ACHN (cell line): ENCODE data around the gene MIPEP.

ENCODE experiments used
- DNase-seq: peaks from one replicate; pipeline ENCODE4 v3.0.0-alpha.2; 2015
- in situ Hi-C: cut with HindIII; loops from 2 replicates; pipeline ENCODE4 v1.10.0; 2017; ENCODE audit warnings: low sequenced_read_pairs, low pct_ligation_motif_present, low pct_unique_long_range_greater_than_20kb

The MIPEP gene

DNA sequence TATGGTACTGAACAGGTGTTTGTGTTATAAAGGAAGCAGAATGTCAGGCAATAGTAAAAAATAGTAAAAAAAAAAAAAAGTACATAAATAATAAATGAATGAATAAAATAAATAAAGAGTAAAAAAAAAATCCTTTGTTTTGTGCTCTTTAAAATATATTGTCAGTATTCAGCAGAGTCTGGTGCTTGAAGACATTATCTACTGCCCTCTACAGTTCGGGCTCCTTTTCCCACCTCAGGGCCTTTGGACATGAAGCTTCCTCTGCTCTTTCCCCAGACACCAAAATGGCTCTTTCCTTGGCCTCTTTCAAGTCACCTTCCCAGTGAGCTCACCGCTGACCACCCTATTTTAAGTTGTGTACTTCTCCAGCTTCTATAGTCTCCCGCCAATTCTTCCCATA, 181.5 kb downstream of the MIPEP start:
- in situ Hi-C loops = no loop called here

GRCh38 chr13:23705583-23705982, 183.6 kb downstream of the MIPEP start:
- no peak for DNase-seq
- in situ Hi-C loops = no loop called here

More for the DNA sequence above, 181.5 kb downstream of the MIPEP start:
- peak; percentile 30 for DNase-seq

DNA sequence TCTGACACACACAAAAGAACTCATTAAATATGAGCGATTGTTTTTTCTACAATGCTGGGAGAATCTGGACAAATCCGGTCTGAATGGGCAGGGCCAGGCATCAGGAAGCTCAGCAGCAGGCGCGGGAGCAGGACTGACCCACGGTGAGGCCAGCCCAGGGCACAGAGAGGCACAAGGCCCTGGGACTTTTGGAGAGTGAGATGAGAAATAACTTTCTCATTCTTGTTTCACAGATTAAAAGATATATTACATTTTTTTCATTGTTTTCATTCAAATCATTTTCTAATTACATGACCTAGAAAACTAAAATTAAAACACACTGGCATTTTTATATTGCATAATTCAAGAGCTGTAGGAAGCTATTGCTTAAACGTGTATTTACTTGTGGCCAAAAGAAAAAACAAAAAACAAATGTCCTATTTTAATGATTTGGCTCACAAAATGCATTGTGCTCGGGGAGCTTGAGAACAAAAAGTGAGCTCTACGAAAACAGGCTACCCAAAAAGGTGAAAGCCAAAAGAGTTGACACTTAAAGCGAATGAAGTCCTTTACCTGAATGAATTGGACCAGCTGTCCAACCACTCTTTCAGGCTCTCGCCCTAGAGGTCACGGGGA, 185.8 kb downstream of the MIPEP start:
- no peak for DNase-seq
- in situ Hi-C loops = no loop called here

GRCh38 chr13:23701636-23702035, 187.6 kb downstream of the MIPEP start:
- in situ Hi-C loops = no loop called here
- no peak for DNase-seq

DNA sequence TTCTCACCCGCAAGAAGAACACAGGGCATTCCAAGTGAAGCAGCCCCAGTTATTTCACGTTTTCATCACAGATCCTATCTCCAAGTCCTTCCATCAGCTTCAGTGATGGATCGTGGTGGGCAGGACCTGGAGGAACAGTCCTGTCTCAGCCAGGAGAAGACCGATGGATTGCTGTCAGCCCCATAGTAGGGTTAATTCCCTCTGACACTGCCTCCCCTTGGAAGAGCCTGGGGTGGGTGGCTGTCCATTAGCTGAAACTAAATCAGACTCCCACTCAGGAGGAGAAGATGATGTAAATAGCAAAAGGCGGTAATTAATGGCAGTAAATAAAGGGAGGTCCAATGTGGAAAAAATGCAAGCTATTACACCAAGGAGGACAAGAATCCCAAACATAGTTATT, 188.0 kb downstream of the MIPEP start:
- in situ Hi-C loops = no loop called here
- no peak for DNase-seq

DNA sequence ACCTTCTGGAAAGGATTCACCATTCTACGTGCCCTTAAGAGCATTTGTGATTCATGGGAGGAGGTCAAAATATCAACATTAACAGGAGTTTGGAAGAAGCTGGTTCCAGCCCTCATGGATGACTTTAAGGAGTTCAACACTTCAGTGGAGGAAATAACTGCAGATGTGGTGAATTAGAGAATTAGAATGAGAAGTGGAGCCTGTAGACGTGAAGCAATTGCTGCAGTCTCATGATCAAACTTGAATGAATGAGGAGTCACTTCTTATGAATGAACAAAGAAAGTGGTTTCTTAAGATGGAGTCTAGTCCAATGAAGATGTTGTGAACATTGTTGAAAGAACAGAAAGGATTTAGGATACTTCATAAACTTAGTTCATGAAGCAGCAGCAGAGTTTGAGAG, 189.9 kb downstream of the MIPEP start:
- DNase-seq = no peak
- in situ Hi-C loops = no loop called here

- in situ Hi-C loops = no loop called here
These were observed 191.4 kb downstream of the MIPEP start for GRCh38 chr13:23697772-23698313.

DNA sequence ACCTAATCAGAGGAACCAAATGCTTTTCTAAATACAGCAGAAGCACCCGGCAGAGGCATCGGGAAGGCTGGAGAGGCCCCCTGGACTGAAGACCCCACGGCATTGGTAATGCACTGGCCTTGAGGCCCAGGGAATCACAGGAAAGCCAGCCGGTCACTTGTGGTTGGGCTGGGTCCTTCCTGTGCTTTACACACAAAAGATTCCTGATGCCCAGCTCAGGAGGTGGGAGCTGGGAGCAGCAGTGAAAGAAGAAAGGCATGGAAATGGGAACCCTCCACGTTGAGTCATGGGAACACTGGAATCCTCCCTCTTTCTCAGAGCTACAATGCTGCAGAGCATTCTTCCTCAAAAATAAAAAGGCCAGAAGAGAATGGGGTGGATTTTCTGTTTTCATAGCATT, 192.6 kb downstream of the MIPEP start:
- in situ Hi-C loops = no loop called here

More at GRCh38 chr13:23697772-23698313, 191.4 kb downstream of the MIPEP start:
- no peak for DNase-seq

GRCh38 chr13:23695711-23696464, 193.3 kb downstream of the MIPEP start:
- in situ Hi-C loops = no loop called here
- DNase-seq = no peak

More for the DNA sequence above, 192.6 kb downstream of the MIPEP start:
- no peak for DNase-seq

DNA sequence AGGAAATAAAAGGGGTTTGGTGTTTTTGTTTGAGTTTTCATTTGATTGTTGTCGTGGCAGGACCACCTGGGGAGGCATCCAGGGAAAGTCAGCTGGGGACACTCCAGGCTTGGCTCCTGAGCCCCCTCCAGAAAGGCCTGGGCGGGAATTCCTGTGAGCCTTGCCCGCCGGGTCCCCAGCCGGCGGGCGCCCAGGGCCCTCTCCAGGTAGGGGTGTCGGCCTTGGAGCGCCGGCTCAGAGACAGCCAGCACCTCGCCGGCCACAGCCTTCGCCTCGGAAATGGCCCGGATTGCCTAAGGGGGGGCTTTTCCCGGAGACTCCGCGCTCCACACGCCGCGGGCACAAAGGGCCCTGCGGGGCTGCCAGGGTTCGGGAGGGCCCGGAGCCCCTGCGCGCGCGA, 194.0 kb downstream of the MIPEP start:
- in situ Hi-C loops = no loop called here

DNA sequence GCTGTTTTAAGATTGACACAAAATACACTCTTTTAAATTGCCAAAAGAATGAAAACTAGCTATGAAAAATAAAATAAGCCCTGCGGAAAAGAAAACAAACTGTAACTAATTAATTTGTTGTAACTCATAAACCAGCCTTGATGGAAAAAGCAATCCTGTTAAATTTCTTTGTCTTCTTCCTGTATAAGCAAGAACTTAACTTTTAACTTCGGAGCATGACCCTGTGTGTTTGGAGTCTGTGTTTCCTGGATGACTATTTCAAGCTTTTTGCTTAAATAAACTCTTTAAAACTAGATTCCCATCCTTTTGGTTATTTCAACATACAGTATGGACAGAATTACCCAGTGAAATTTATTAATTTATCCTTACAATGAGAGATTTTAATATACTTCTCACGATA, 196.4 kb downstream of the MIPEP start:
- no peak for DNase-seq
- in situ Hi-C loops = no loop called here

More for the DNA sequence above, 194.0 kb downstream of the MIPEP start:
- DNase-seq = no peak

DNA sequence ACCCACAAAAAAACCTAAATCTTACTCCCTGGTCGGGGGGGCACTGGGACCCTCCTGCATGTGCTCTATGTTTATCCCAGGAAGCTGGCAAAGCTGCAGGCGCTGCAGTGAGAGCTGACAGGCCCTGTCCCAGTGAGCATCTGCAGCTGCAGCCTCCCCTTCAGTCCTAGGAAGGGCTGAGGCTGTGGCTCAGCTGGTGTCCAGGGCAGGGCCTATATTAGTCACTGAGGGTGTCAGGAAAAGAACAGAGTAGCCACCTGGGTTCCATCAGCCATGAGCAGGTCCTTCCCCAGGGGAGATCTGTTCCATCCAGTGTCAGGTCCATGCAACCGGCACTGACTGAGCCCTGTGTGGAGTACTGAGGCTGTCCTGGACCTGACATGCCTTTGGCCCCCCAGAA, 198.5 kb downstream of the MIPEP start:
- DNase-seq = no peak
- in situ Hi-C loops = no loop called here

DNA sequence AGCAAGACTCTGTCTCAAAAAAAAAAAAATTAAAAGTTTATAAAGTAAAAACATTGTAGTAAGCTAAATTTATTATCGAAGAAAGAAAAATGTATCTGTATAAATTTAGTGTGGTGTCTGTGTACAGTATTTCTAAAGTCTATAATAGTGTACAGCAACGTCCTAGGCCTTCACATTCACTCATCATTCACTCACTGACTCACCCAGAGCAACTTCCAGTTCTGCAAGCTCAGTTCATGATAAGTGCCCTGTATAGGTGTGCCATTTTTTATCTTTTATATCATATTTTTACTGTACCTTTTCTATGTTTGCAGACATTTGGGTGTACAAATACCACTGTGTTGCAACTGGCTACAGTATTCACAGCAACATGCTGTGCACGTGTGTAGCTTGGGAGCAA, 200.9 kb downstream of the MIPEP start:
- DNase-seq = no peak
- in situ Hi-C loops = no loop called here

GRCh38 chr13:23687614-23688013, 201.6 kb downstream of the MIPEP start:
- in situ Hi-C loops = no loop called here
- DNase-seq = no peak

DNA sequence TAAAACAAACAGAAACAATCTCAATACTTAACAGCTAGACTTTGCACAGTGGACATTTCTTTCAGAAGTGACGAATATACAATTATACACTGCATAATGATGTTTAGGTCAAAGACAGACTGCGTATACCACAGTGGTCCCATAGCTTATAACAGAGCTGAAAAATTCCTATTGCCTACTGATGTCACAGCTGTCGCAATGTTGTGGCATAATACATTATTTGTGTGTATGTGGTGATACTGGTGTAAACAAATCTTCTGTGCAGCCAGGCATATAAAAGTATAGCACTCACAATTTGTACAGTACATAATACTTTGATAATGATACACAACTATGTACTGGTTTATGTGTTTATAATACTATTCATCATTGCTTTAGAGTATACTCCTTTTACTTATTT, 202.3 kb downstream of the MIPEP start:
- in situ Hi-C loops = no loop called here
- DNase-seq = no peak

DNA sequence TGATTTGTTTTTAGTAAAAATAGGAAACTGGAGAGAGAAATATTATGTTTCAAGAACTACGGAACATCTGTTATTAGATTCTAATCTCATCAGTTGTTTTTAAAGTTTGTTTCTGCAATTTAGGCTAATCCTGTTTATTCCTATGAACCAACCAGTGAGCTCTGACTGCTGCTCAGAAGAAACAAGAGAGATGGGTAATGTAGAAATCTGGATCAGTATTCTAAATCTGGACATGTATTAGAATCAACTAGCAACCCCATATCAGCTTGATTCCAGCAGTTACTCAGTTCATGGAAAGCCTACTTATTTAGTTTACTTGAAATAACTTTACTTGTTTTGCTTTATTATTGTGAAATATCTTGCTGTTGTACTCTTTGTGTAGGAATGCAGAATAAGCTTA, 203.8 kb downstream of the MIPEP start:
- DNase-seq = no peak
- in situ Hi-C loops = no loop called here

DNA sequence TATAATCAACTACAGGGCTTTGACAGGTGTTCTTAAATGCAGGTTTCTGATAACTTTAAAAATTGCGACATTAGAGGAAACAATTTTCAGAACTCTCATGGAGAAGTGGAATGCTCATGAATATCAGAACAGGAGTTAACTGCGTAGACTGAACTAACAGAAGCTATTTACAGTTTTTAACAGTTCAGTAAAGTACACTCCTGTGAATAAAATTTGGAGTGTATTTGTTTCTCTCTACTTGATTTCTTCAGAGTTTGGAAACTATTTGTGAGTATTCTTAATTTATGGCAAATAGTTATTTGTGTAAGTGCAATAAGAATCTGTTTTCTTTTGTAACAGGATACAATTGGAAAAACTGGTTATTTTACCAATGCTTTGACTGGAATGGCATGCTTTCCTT, 204.6 kb downstream of the MIPEP start:
- no peak for DNase-seq
- in situ Hi-C loops = no loop called here

- no peak for DNase-seq
- in situ Hi-C loops = no loop called here
These were observed 206.1 kb downstream of the MIPEP start for GRCh38 chr13:23683084-23683483.

DNA sequence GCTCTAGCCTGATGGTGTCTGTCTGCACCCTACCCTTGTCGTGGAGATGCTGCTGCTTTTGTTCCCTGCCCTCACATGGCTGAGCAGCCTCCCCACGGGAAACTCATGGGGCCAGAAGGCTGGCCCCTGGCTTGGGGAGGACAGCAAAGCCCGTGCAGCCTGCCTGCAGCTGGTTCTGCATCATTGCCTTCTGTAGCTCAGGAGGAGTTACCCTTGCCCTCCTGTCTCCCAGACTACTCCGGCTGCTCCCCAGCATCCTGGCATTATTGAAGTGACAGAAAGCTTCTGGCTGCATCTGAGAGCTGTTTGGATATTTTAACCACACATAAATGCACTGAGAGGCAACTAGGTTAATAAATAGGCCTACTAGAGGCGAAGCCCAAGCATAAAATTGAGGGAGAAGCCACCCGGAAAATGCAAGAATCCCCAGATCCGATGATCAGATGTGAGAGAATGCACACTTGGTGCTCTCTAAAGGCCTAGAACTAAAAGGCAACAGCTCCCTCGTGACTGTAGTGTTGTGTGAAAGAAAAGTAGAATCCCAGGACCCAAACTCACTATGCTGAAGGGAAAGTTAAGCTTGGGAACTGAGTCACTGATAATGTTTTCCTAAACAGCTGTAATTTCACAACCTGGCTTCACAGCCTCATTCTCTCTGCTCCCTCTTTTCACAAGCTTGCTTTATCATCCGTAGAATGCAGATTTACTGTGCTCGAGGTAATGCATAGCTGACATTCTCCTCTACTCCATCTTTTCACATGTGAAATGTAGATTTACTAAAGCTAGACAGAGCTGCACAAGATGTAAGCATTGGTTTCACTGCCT, 208.1 kb downstream of the MIPEP start:
- in situ Hi-C loops = no loop called here
- DNase-seq = peak; percentile 12
